Stomach (tissue), 9 donors: ENCODE measurements around the gene NRP1. TPM values are rescaled to one million over a fixed set of nuclear protein-coding genes. Genes with fewer than 3 reads are reported as not detected.

Experiments used
- DNase-seq, 2 donors: peaks; one replicate each; pipeline versions ENCODE4 v3.0.0 to v3.0.0-alpha.2; 2013 to 2019
- H3K27ac ChIP-seq, 5 donors: fragments of 200-600 bp in 4 of 5; sonication (generic) in 4 of 5; one replicate each; pipeline ENCODE4 v1.5.1; 2013 to 2019; ENCODE audit warnings: mild to moderate bottlenecking in 1 of 5, moderate library complexity in 1 of 5
- H3K27me3 ChIP-seq, 3 donors: fragments of 200-600 bp; sonication (generic); one replicate each; pipeline ENCODE4 v1.5.1; 2017 to 2019; ENCODE audit warnings: mixed run types in 1 of 3
- H3K36me3 ChIP-seq, 4 donors: fragments of 200-600 bp; sonication (generic); 1 replicate in 3 of 4; 2 replicates in 1 of 4; pipeline ENCODE4 v1.5.1; 2016 to 2019
- H3K4me1 ChIP-seq, 4 donors: fragments of 200-600 bp; sonication (generic); one replicate each; pipeline ENCODE4 v1.5.1; 2016 to 2019
- H3K4me3 ChIP-seq, 4 donors: fragments of 200-600 bp; sonication (generic) in 3 of 4; one replicate each; pipeline ENCODE4 v1.5.1; 2016 to 2019; ENCODE audit warnings: mild to moderate bottlenecking in 1 of 4
- H3K9me3 ChIP-seq, 4 donors: fragments of 200-600 bp; sonication (generic); one replicate each; pipeline ENCODE4 v1.5.1; 2016 to 2019
- CTCF ChIP-seq, 7 experiments: fragments of 450-650 bp in 4 of 7; fragments of 200-600 bp in 3 of 7; sonication (generic) in 3 of 7; IDR thresholded peaks; one replicate each; pipeline ENCODE4 v1.5.1; 2016 to 2019; ENCODE audit warnings: antibody characterized with exemption in 7 of 7, control low read depth in 2 of 7, mild to moderate bottlenecking in 1 of 7
- EP300 ChIP-seq: sonication (generic); formaldehyde crosslinking; IDR thresholded peaks from one replicate; pipeline ENCODE4 v1.6.1; 2017; ENCODE audit warnings: antibody characterized with exemption
- POLR2A ChIP-seq, 4 donors: fragments of 450-650 bp; IDR thresholded peaks; one replicate each; pipeline ENCODE4 v1.6.1; 2016; ENCODE audit warnings: antibody characterized with exemption in 4 of 4, control low read depth in 2 of 4, mild to moderate bottlenecking in 1 of 4, moderate library complexity in 1 of 4
- POLR2AphosphoS5 ChIP-seq, 3 donors: sonication (generic); formaldehyde crosslinking; IDR thresholded peaks; one replicate each; pipeline ENCODE4 v1.6.1; 2016; ENCODE audit warnings: antibody characterized with exemption in 3 of 3
- WGBS, 5 donors: extraction: QIAGEN DNeasy Blood & Tissue Kit in 3 of 5; methylation state at CpG; one replicate each; pipeline versions ENCODE4 v1.1.5 to v1.1.7; 2013 to 2018; 5-methylcytosine and 5-hydroxymethylcytosine counted together
- intact Hi-C: fragments of 100-400 bp; cut with DNase I; formaldehyde crosslinking; loops from one replicate; pipeline ENCODE4 v1.15.1; 2023; ENCODE audit warnings: low total_unique reads
- polyA plus RNA-seq, 3 donors: library from polyadenylated mRNA; stranded (reverse); fragments of 200-250 nt; gene quantifications; one replicate each; pipeline ENCODE4 v1.2.3, GENCODE V29; 2013
- total RNA-seq, 5 donors: library from RNA; depleted of rRNA; stranded (reverse); fragments of >200 nt; gene quantifications; one replicate each; pipeline versions ENCODE4 v1.1.0 to v1.2.3, GENCODE V29; 2014 to 2016
- donor health status: healthy with polysubstance abuse.
- donor health status: Bipolar disorder and iron deficiency.
- donor health status: healthy.

Gene NRP1
- total and polyA plus RNA-seq, 8 donors, result 4.6 to 94.7 (median 13.0) TPM

- H3K4me1 ChIP-seq, result peaks cover 0 to 7% (median 0%) of the 10 kb centered on the region in 4 donors
- H3K27ac ChIP-seq, result no peak overlapping the region
- H3K9me3 ChIP-seq, result no peaks in the 10 kb centered on the region
- H3K36me3 ChIP-seq, result peaks cover 0 to 67% (median 49%) of the 10 kb centered on the region in 4 donors
- DNase-seq, result no peak
- no peak overlapping the region for H3K4me3 ChIP-seq
- no peaks in the 10 kb centered on the region for H3K27me3 ChIP-seq
- TF ChIP-seq POLR2AphosphoS5 (IDR thresholded peaks at IDR 0.05) (no peak), POLR2A (IDR thresholded peaks at IDR 0.05) (no peak), EP300 (no peak), CTCF (IDR thresholded peaks at IDR 0.05) (no peak)
- intact Hi-C loops, result no loop called here
- 63 to 81% (median 75%) methylated on average over 1 of the region's 1 CpG for WGBS, 5 donors
These were observed 150.8 kb downstream of the NRP1 start for GRCh38 chr10:33183655-33184054.

GRCh38 chr10:33180921-33181320, 153.5 kb downstream of the NRP1 start:
- intact Hi-C loops, result no loop called here
- TF ChIP-seq EP300 (no peak), CTCF (IDR thresholded peaks at IDR 0.05) (no peak), POLR2A (IDR thresholded peaks at IDR 0.05) (no peak), POLR2AphosphoS5 (IDR thresholded peaks at IDR 0.05) (no peak)

GRCh38 chr10:33180390-33180789, 154.1 kb downstream of the NRP1 start:
- 77 to 91% (median 88%) methylated on average over 5 of the region's 5 CpGs for WGBS, 5 donors
- Histone ChIP-seq H3K36me3 (peaks cover 0 to 45% (median 34%) of the 10 kb centered on the region in 4 donors), H3K9me3 (no peaks in the 10 kb centered on the region), H3K27ac (no peak overlapping the region), H3K27me3 (no peaks in the 10 kb centered on the region), H3K4me1 (peaks cover 0 to 13% (median 0%) of the 10 kb centered on the region in 4 donors), H3K4me3 (no peak overlapping the region)
- DNase-seq, result no peak
- intact Hi-C loops, result no loop called here
- TF ChIP-seq CTCF (IDR thresholded peaks at IDR 0.05) (no peak), EP300 (no peak), POLR2AphosphoS5 (IDR thresholded peaks at IDR 0.05) (no peak), POLR2A (IDR thresholded peaks at IDR 0.05) (no peak)

More at GRCh38 chr10:33180921-33181320, 153.5 kb downstream of the NRP1 start:
- no peak for DNase-seq
- Histone ChIP-seq H3K4me3 (no peak overlapping the region), H3K9me3 (no peaks in the 10 kb centered on the region), H3K36me3 (peaks cover 0 to 50% (median 39%) of the 10 kb centered on the region in 4 donors), H3K4me1 (peaks cover 0 to 13% (median 0%) of the 10 kb centered on the region in 4 donors), H3K27me3 (no peaks in the 10 kb centered on the region), H3K27ac (no peak overlapping the region)
- WGBS, 5 donors, result 68 to 79% (median 75%) methylated on average over 3 of the region's 3 CpGs

- WGBS, 5 donors, result 50 to 66% (median 57%) methylated on average over 8 of the region's 8 CpGs
These were observed 155.4 kb downstream of the NRP1 start for GRCh38 chr10:33179067-33179466.

More at GRCh38 chr10:33179067-33179466, 155.4 kb downstream of the NRP1 start:
- no peak for TF ChIP-seq POLR2A (IDR thresholded peaks at IDR 0.05)
- no peak for TF ChIP-seq CTCF (IDR thresholded peaks at IDR 0.05)
- TF ChIP-seq POLR2AphosphoS5 (IDR thresholded peaks at IDR 0.05), result no peak
- TF ChIP-seq EP300, result no peak
- Histone ChIP-seq H3K4me3 (no peak overlapping the region), H3K36me3 (peaks cover 0 to 37% (median 28%) of the 10 kb centered on the region in 4 donors), H3K27me3 (no peaks in the 10 kb centered on the region), H3K27ac (no peak overlapping the region), H3K9me3 (no peaks in the 10 kb centered on the region), H3K4me1 (peaks cover 0 to 13% (median 0%) of the 10 kb centered on the region in 4 donors)
- intact Hi-C loops, result no loop called here
- DNase-seq, result no peak
